Endothelial cell (in vitro differentiated cells): ENCODE measurements around the gene DISC1. TPM values are rescaled to one million over a fixed set of nuclear protein-coding genes. Genes with fewer than 3 reads are reported as not detected.

Experiments
- DNase-seq: peaks from one replicate; pipeline ENCODE4 v3.0.0; 2021; ENCODE audit warnings: low spot score
- H3K27ac Mint-ChIP-seq: one replicate; pipeline ENCODE4 v1.8.0; 2021; ENCODE audit warnings: mixed read lengths, inconsistent platforms; ENCODE audit not compliant: unreplicated experiment
- H3K27me3 Mint-ChIP-seq: one replicate; pipeline ENCODE4 v1.8.0; 2021; ENCODE audit warnings: mild to moderate bottlenecking, moderate library complexity, mixed read lengths, inconsistent platforms; ENCODE audit not compliant: unreplicated experiment
- H3K36me3 Mint-ChIP-seq: one replicate; pipeline ENCODE4 v1.8.0; 2021; ENCODE audit warnings: mild to moderate bottlenecking, low read depth, mixed read lengths, inconsistent platforms; ENCODE audit not compliant: unreplicated experiment
- H3K4me1 Mint-ChIP-seq: one replicate; pipeline ENCODE4 v1.8.0; 2021; ENCODE audit warnings: mild to moderate bottlenecking, mixed read lengths, inconsistent platforms; ENCODE audit not compliant: unreplicated experiment
- H3K4me3 Mint-ChIP-seq: one replicate; pipeline ENCODE4 v1.8.0; 2021; ENCODE audit warnings: mild to moderate bottlenecking, mixed read lengths, inconsistent platforms; ENCODE audit not compliant: unreplicated experiment
- H3K9me3 Mint-ChIP-seq: one replicate; pipeline ENCODE4 v1.8.0; 2021; ENCODE audit warnings: mixed read lengths, inconsistent platforms; ENCODE audit not compliant: unreplicated experiment
- total RNA-seq: library from RNA; stranded (reverse); fragmentation: NEBNext Ultra II Directional; extraction: Animal tissue kit (Norgen Biotek cat#: 25700); gene quantifications from one replicate; pipeline ENCODE4 v1.2.1, GENCODE V29; 2021; ENCODE audit not compliant: unreplicated experiment
- TF ChIP-seq, protein P1 (sequence below): fragments of 200-600 bp; sonication (generic); IDR thresholded peaks from one replicate; pipeline ENCODE4 v1.5.0; 2021; ENCODE audit warnings: antibody characterized with exemption; ENCODE audit not compliant: unreplicated experiment

DISC1 gene
- total RNA-seq, 1 donor from 2014 or later, result 82.5 TPM

DNA sequence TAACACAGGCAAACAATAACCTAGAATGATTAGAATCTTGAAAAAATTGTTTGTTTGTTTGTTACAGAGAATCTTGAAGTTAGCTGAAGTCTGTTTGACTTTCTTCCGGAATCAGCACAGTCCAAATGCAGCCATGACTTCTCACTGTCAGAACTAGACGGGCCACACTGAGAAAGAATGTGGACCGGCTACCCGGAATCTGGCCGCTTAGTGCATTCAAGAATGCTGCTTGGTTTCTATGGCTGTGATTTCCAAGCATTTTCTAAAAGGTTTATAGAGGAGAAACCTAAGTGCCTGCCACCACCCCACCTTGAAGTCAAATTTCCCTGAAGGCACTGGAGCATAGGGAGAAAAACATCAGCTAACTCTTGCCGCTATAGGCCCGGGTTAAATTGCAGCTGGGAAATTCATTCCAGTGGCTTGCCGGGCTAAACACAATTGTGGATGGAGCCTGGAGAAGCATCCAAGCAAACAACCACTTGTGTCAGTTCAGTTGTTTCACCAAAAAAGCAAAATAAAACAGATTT, 231.1 kb downstream of the DISC1 start:
- DNase-seq, result no peak
- TF ChIP-seq, protein P1, sequence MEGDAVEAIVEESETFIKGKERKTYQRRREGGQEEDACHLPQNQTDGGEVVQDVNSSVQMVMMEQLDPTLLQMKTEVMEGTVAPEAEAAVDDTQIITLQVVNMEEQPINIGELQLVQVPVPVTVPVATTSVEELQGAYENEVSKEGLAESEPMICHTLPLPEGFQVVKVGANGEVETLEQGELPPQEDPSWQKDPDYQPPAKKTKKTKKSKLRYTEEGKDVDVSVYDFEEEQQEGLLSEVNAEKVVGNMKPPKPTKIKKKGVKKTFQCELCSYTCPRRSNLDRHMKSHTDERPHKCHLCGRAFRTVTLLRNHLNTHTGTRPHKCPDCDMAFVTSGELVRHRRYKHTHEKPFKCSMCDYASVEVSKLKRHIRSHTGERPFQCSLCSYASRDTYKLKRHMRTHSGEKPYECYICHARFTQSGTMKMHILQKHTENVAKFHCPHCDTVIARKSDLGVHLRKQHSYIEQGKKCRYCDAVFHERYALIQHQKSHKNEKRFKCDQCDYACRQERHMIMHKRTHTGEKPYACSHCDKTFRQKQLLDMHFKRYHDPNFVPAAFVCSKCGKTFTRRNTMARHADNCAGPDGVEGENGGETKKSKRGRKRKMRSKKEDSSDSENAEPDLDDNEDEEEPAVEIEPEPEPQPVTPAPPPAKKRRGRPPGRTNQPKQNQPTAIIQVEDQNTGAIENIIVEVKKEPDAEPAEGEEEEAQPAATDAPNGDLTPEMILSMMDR, result no peak
- Mint-ChIP-seq H3K4me3 (no peak overlapping the region), H3K4me1 (no peaks in the 10 kb centered on the region), H3K9me3 (no peaks in the 10 kb centered on the region), H3K27me3 (no peaks in the 10 kb centered on the region), H3K36me3 (no peaks in the 10 kb centered on the region), H3K27ac (no peak overlapping the region)

DNA sequence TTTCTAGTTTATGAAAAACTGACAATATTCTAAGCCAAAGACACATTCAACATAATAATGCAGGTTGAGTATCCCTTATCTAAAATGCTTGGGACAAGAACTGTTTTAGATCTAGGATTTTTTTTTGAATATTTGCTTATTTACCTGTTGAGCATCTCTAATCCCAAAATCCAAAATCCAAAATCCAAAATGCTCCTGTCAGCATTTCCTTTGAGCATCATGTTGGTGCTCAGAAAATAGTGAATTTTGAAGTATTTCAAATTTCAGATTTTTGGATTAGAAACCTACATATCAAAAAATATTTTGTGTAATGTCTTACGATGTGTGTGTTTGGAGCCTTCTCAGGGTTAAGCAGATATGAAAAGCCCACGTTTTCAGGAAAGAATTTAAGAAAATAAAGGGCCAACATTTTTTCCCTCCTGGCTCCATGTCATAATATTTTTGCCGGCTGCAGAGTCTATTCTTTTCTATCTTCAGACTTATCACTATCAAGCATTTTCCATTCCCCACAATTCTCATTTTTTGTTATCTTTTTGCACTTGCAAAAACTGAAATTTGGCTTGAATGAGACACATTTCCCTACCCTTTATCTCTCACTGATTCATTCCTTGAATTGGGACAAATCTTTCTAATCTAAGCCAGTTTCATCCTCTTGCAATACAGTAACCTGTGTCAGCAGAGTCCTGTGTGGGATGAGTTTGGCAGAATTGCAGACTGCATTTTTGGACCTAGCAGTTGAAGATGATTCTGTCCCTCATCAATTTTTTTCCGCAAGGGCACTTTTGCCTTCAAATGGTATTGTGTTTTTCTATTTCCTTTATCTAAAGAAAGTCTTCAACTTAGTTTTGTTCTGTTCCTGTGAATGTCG, 233.9 kb downstream of the DISC1 start:
- DNase-seq, result no peak
- H3K4me1 Mint-ChIP-seq, result peaks cover 4% of the 10 kb centered on the region
- TF ChIP-seq, protein P1, result no peak
- no peak overlapping the region for H3K4me3 Mint-ChIP-seq
- no peaks in the 10 kb centered on the region for H3K36me3 Mint-ChIP-seq
- H3K27ac Mint-ChIP-seq, result no peak overlapping the region
- H3K27me3 Mint-ChIP-seq, result no peaks in the 10 kb centered on the region
- H3K9me3 Mint-ChIP-seq, result no peaks in the 10 kb centered on the region

DNA sequence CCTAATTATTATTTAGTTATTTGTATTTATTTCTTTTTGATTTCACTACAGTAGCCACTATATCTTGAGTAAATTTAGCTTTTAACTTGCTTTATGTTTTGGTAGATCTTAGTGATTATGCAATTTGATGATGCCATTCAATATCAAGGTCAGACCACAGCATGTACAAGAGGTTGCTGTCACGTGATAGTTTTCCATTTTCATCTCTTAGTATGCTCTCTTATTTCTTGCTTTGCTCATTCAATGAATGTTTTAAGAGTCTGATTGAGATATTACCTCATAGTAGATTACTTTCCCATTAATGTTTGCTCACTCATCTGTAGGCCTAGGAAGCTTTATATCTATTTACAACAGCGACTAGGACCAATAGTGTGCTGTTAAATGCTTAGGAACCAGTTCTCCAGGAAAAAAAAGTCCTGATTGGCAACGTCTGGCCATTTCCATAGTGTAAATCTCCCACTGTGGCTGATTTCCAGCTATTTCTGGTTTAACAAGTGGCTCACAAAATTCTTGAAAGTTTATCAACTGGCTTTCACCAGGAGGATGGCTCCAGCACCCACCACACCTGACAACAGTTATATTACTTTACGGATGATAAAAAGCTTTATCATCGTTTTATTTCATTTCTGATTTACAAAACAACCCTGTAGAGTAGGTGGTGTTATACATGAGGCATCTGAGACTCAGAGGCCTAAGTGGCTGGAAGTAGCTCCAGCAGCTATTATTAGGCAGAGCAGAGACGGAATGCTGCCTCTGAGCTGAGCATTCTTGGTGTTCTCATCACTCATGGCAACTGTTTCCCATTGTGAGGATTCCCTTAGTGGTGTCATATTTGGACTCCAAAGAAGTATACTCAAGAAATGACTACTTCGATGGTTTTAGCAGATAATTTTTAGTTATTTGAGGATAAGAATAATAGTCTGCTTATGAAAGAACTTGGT, 235.2 kb downstream of the DISC1 start:
- TF ChIP-seq, protein P1, result no peak
- no peak overlapping the region for H3K4me3 Mint-ChIP-seq
- H3K9me3 Mint-ChIP-seq, result no peaks in the 10 kb centered on the region
- no peak overlapping the region for H3K27ac Mint-ChIP-seq
- DNase-seq, result no peak
- H3K36me3 Mint-ChIP-seq, result no peaks in the 10 kb centered on the region
- peaks cover 9% of the 10 kb centered on the region for H3K4me1 Mint-ChIP-seq
- H3K27me3 Mint-ChIP-seq, result no peaks in the 10 kb centered on the region

DNA sequence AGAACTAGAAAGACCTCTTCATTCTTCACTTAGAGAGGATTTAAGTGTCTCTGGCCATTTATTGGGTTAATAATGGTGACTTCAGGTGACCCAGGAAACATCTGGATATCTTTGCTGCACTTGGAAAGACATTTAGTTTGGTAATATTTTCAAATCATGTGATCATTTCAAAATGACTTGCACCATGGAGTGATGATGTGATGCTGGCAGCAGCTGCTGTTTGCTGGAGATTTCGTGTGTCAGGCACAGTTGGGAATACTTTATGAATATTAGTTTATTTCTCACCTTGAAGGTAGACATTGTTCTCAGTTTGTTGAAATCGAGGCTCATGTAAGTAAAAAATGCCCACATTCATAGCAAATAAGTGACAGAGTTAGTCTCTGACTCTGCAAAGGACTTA, 236.0 kb downstream of the DISC1 start:
- no peaks in the 10 kb centered on the region for H3K27me3 Mint-ChIP-seq
- H3K4me3 Mint-ChIP-seq, result no peak overlapping the region
- no peaks in the 10 kb centered on the region for H3K36me3 Mint-ChIP-seq
- TF ChIP-seq, protein P1, result no peak
- no peak overlapping the region for H3K27ac Mint-ChIP-seq
- peaks cover 15% of the 10 kb centered on the region for H3K4me1 Mint-ChIP-seq
- DNase-seq, result no peak
- H3K9me3 Mint-ChIP-seq, result no peaks in the 10 kb centered on the region
